Upper lobe of left lung (tissue), 4 donors: Measurements from ENCODE around the gene CDK12.
"Not testable (repeated sequence)": the region's sequence is repeated elsewhere in the genome, so short reads cannot be mapped to it uniquely, and the experiment has no call there.

Experiments
- CTCF ChIP-seq, 6 experiments: fragments of 450-650 bp in 4 of 6; fragments of 200-600 bp in 2 of 6; sonication (generic) in 2 of 6; IDR thresholded peaks; one replicate each; pipeline ENCODE4 v1.5.1; 2016 to 2019; ENCODE audit warnings: antibody characterized with exemption in 6 of 6
- EP300 ChIP-seq, 4 donors: sonication (generic); formaldehyde crosslinking; IDR thresholded peaks; one replicate each; pipeline ENCODE4 v1.5.1; 2017; ENCODE audit warnings: antibody characterized with exemption in 4 of 4, control low read depth in 2 of 4
- POLR2A ChIP-seq, 4 donors: fragments of 450-650 bp; IDR thresholded peaks; one replicate each; pipeline ENCODE4 v1.5.1; 2016 to 2017; ENCODE audit warnings: antibody characterized with exemption in 4 of 4, mild to moderate bottlenecking in 2 of 4
- POLR2AphosphoS5 ChIP-seq, 2 donors: sonication (generic); formaldehyde crosslinking; IDR thresholded peaks; one replicate each; pipeline ENCODE4 v1.5.1; 2017; ENCODE audit warnings: antibody characterized with exemption in 2 of 2

DNA sequence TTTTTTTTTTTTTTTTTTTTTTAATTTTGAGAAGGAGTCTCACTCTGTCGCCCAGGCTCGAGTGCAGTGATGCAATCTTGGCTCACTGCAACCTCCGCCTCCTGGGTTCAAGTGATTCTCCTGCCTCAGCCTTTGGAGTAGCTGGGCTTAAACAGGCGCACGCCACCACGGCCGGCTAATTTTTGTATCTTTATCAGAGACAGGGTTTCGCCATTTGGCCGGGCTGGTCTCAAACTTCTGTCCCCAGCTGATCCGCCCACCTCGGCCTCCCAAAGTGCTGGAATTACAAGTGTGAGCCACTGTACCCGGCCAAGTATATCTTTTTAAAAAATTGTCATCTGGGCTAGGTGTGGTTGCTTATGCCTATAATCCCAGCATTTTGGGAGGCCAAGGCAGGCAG lies 35.6 kb downstream of the CDK12 start:
- TF ChIP-seq CTCF, POLR2A, POLR2AphosphoS5, EP300 (IDR thresholded peaks at IDR 0.05): not testable (repeated sequence)
